Naive B cell (primary cell): ENCODE measurements around the gene TMEM218. TPM values are rescaled to one million over a fixed set of nuclear protein-coding genes. Genes with fewer than 3 reads are reported as not detected.

Experiments used
- ATAC-seq, 2 donors: fragments of 150-1000 bp; cut with Tn5 transposase; 2 replicates each; pipeline ENCODE4 v1.10.0; 2021; ENCODE audit warnings: low read depth in 2 of 2, mild to moderate bottlenecking in 2 of 2, moderate library complexity in 2 of 2
- DNase-seq: peaks from one replicate; pipeline ENCODE4 v3.0.0; 2022
- H3K27ac Mint-ChIP-seq, 6 donors: one replicate each; pipeline ENCODE4 v1.8.0; 2020 to 2022; ENCODE audit warnings: mild to moderate bottlenecking in 6 of 6, mixed read lengths in 6 of 6, moderate library complexity in 5 of 6, inconsistent platforms in 2 of 6
- H3K27me3 Mint-ChIP-seq, 3 donors: one replicate each; pipeline ENCODE4 v1.8.0; 2021 to 2022; ENCODE audit warnings: mixed read lengths in 3 of 3, mild to moderate bottlenecking in 1 of 3
- H3K36me3 Mint-ChIP-seq, 2 donors: one replicate each; pipeline ENCODE4 v1.8.0; 2020 to 2022; ENCODE audit warnings: mixed read lengths in 2 of 2, inconsistent platforms in 1 of 2, mild to moderate bottlenecking in 1 of 2
- H3K4me1 Mint-ChIP-seq, 3 donors: one replicate each; pipeline ENCODE4 v1.8.0; 2020 to 2022; ENCODE audit warnings: mixed read lengths in 3 of 3, inconsistent platforms in 1 of 3, mild to moderate bottlenecking in 1 of 3, moderate library complexity in 1 of 3
- H3K4me3 Mint-ChIP-seq, 8 donors: one replicate each; pipeline ENCODE4 v1.8.0; 2020 to 2022; ENCODE audit warnings: mild to moderate bottlenecking in 8 of 8, mixed read lengths in 8 of 8, moderate library complexity in 8 of 8, inconsistent platforms in 2 of 8
- H3K9me3 Mint-ChIP-seq, 7 donors: one replicate each; pipeline ENCODE4 v1.8.0; 2020 to 2022; ENCODE audit warnings: mixed read lengths in 7 of 7, mild to moderate bottlenecking in 5 of 7, inconsistent platforms in 2 of 7, moderate library complexity in 1 of 7
- polyA plus RNA-seq, 6 donors: library from polyadenylated mRNA; unstranded; fragments of 300-500 nt; fragmentation: Illumina TruSeq; gene quantifications; one replicate each; pipeline ENCODE4 v1.2.3, GENCODE V29; 2021; ENCODE audit warnings: low read depth in 6 of 6

The TMEM218 gene
- polyA plus RNA-seq, 6 donors from 2014 or later, result 30.4 to 53.0 (median 36.7) TPM

- peaks cover 0 to 14% (median 12%) of the 10 kb centered on the region in 3 donors for H3K4me1 Mint-ChIP-seq
- peaks cover 0 to 4% (median 2%) of the 10 kb centered on the region in 7 donors for H3K9me3 Mint-ChIP-seq
- no peak overlapping the region for H3K27ac Mint-ChIP-seq
- H3K36me3 Mint-ChIP-seq, result no peaks in the 10 kb centered on the region
- H3K27me3 Mint-ChIP-seq, result peaks cover 48 to 58% (median 54%) of the 10 kb centered on the region in 3 donors
- no peak overlapping the region for H3K4me3 Mint-ChIP-seq
- DNase-seq, result no peak
- ATAC-seq, result no peak
These were observed 11.9 kb upstream of the TMEM218 start for GRCh38 chr11:125123194-125123946.

GRCh38 chr11:125117429-125117828 is 6.0 kb upstream of the TMEM218 start:
- Mint-ChIP-seq H3K9me3 (peaks cover 3 to 5% (median 4%) of the 10 kb centered on the region in 7 donors), H3K27ac (no peak overlapping the region), H3K27me3 (peaks cover 51 to 80% (median 52%) of the 10 kb centered on the region in 3 donors), H3K36me3 (peaks cover 0 to 12% of the 10 kb centered on the region in 2 donors), H3K4me1 (peaks cover 0 to under 1% (median 0%) of the 10 kb centered on the region in 3 donors), H3K4me3 (no peak overlapping the region)
- no peak for DNase-seq
- no peak for ATAC-seq

- H3K4me3 Mint-ChIP-seq, result no peak overlapping the region
- ATAC-seq, result no peak
- peaks cover 0 to 12% of the 10 kb centered on the region in 2 donors for H3K36me3 Mint-ChIP-seq
- peak overlapping the region in 1 of 6 donors; percentile 24 for H3K27ac Mint-ChIP-seq
- DNase-seq, result no peak
- H3K9me3 Mint-ChIP-seq, result peaks cover 3 to 8% (median 6%) of the 10 kb centered on the region in 7 donors
- peaks cover 28 to 56% (median 35%) of the 10 kb centered on the region in 3 donors for H3K27me3 Mint-ChIP-seq
- H3K4me1 Mint-ChIP-seq, result peaks cover 13 to 21% (median 18%) of the 10 kb centered on the region in 3 donors
These were observed 3.1 kb upstream of the TMEM218 start for GRCh38 chr11:125114518-125114917.

GRCh38 chr11:125112208-125112604 is 780 bp upstream of the TMEM218 start:
- Mint-ChIP-seq H3K36me3 (peaks cover 0 to 12% of the 10 kb centered on the region in 2 donors), H3K27me3 (peaks cover 7 to 37% (median 22%) of the 10 kb centered on the region in 3 donors), H3K4me3 (peak overlapping the region; percentile 94 to 100 (median 98)), H3K9me3 (peaks cover 0 to 8% (median 5%) of the 10 kb centered on the region in 7 donors), H3K4me1 (peaks cover 13 to 21% (median 18%) of the 10 kb centered on the region in 3 donors), H3K27ac (peak overlapping the region; percentile 79 to 100 (median 96))
- DNase-seq, result no peak
- ATAC-seq, result no peak

GRCh38 chr11:125111001-125111342 is 454 bp downstream of the TMEM218 start:
- peaks cover 13 to 23% (median 21%) of the 10 kb centered on the region in 3 donors for H3K4me1 Mint-ChIP-seq
- DNase-seq, result no peak
- H3K36me3 Mint-ChIP-seq, result peaks cover 0 to 19% of the 10 kb centered on the region in 2 donors
- H3K4me3 Mint-ChIP-seq, result peak overlapping the region; percentile 94 to 100 (median 98)
- H3K9me3 Mint-ChIP-seq, result peaks cover 0 to 8% (median 5%) of the 10 kb centered on the region in 7 donors
- peak overlapping the region; percentile 79 to 100 (median 96) for H3K27ac Mint-ChIP-seq
- peaks cover 0 to 29% (median 17%) of the 10 kb centered on the region in 3 donors for H3K27me3 Mint-ChIP-seq
- no peak for ATAC-seq

GRCh38 chr11:125110506-125110905 is 920 bp downstream of the TMEM218 start:
- Mint-ChIP-seq H3K9me3 (peaks cover 0 to 8% (median 4%) of the 10 kb centered on the region in 7 donors), H3K4me1 (peaks cover 17 to 25% (median 23%) of the 10 kb centered on the region in 3 donors), H3K36me3 (peaks cover 0 to 19% of the 10 kb centered on the region in 2 donors), H3K4me3 (peak overlapping the region in 7 of 8 donors; percentile 94 to 100 (median 97)), H3K27ac (peak overlapping the region in 5 of 6 donors; percentile 79 to 99 (median 95)), H3K27me3 (peaks cover 0 to 26% (median 15%) of the 10 kb centered on the region in 3 donors)
- no peak for ATAC-seq
- DNase-seq, result no peak

- Mint-ChIP-seq H3K4me3 (peak overlapping the region in 1 of 8 donors; percentile 96), H3K36me3 (peaks cover 7 to 12% of the 10 kb centered on the region in 2 donors), H3K4me1 (peaks cover 20 to 29% (median 23%) of the 10 kb centered on the region in 3 donors), H3K27me3 (peaks cover 0 to 6% (median 4%) of the 10 kb centered on the region in 3 donors), H3K27ac (no peak overlapping the region), H3K9me3 (peaks cover 0 to 5% (median 4%) of the 10 kb centered on the region in 7 donors)
- DNase-seq (no peak), ATAC-seq (no peak)
These were observed 3.0 kb downstream of the TMEM218 start for GRCh38 chr11:125108469-125108868.

GRCh38 chr11:125105926-125106325 is 5.5 kb downstream of the TMEM218 start:
- H3K4me1 Mint-ChIP-seq, result peaks cover 12 to 16% (median 13%) of the 10 kb centered on the region in 3 donors
- peak overlapping the region in 1 of 8 donors; percentile 36 for H3K4me3 Mint-ChIP-seq
- DNase-seq (no peak), ATAC-seq (no peak)
- H3K36me3 Mint-ChIP-seq, result peaks cover 20 to 23% of the 10 kb centered on the region in 2 donors
- no peaks in the 10 kb centered on the region for H3K9me3 Mint-ChIP-seq
- H3K27ac Mint-ChIP-seq, result no peak overlapping the region
- H3K27me3 Mint-ChIP-seq, result no peaks in the 10 kb centered on the region

GRCh38 chr11:125102510-125102909 is 8.9 kb downstream of the TMEM218 start:
- DNase-seq, result no peak

GRCh38 chr11:125102025-125102424 is 9.4 kb downstream of the TMEM218 start:
- ATAC-seq, result no peak
- Mint-ChIP-seq H3K36me3 (peaks cover 34 to 57% of the 10 kb centered on the region in 2 donors), H3K9me3 (no peaks in the 10 kb centered on the region), H3K27ac (peak overlapping the region in 1 of 6 donors; percentile 73), H3K27me3 (no peaks in the 10 kb centered on the region), H3K4me1 (peaks cover 3 to 11% (median 10%) of the 10 kb centered on the region in 3 donors), H3K4me3 (no peak overlapping the region)
- DNase-seq, result no peak

More at GRCh38 chr11:125102510-125102909, 8.9 kb downstream of the TMEM218 start:
- Mint-ChIP-seq H3K4me3 (no peak overlapping the region), H3K9me3 (no peaks in the 10 kb centered on the region), H3K4me1 (peaks cover 3 to 11% (median 11%) of the 10 kb centered on the region in 3 donors), H3K27me3 (no peaks in the 10 kb centered on the region), H3K36me3 (peaks cover 37 to 53% of the 10 kb centered on the region in 2 donors), H3K27ac (no peak overlapping the region)
- ATAC-seq, result no peak

- H3K4me1 Mint-ChIP-seq, result peaks cover 3 to 11% (median 6%) of the 10 kb centered on the region in 3 donors
These were observed 9.8 kb downstream of the TMEM218 start for GRCh38 chr11:125101596-125101995.

GRCh38 chr11:125100136-125100535 is 11.3 kb downstream of the TMEM218 start:
- H3K27ac Mint-ChIP-seq, result no peak overlapping the region
- peaks cover 0 to 3% (median under 1%) of the 10 kb centered on the region in 3 donors for H3K4me1 Mint-ChIP-seq
- H3K27me3 Mint-ChIP-seq, result no peaks in the 10 kb centered on the region
- no peak overlapping the region for H3K4me3 Mint-ChIP-seq
- H3K9me3 Mint-ChIP-seq, result no peaks in the 10 kb centered on the region
- ATAC-seq, result no peak
- no peak for DNase-seq
- H3K36me3 Mint-ChIP-seq, result peaks cover 29 to 53% of the 10 kb centered on the region in 2 donors

More at GRCh38 chr11:125101596-125101995, 9.8 kb downstream of the TMEM218 start:
- DNase-seq, result no peak
- no peak for ATAC-seq
- Mint-ChIP-seq H3K4me3 (no peak overlapping the region), H3K9me3 (no peaks in the 10 kb centered on the region), H3K27ac (peak overlapping the region in 1 of 6 donors; percentile 73), H3K27me3 (no peaks in the 10 kb centered on the region), H3K36me3 (peaks cover 30 to 57% of the 10 kb centered on the region in 2 donors)

GRCh38 chr11:125094731-125095130 is 16.7 kb downstream of the TMEM218 start:
- H3K4me1 Mint-ChIP-seq, result peaks cover 0 to 6% (median 3%) of the 10 kb centered on the region in 3 donors
- DNase-seq (no peak), ATAC-seq (no peak)
- no peak overlapping the region for H3K4me3 Mint-ChIP-seq
- no peak overlapping the region for H3K27ac Mint-ChIP-seq
- no peaks in the 10 kb centered on the region for H3K27me3 Mint-ChIP-seq
- H3K9me3 Mint-ChIP-seq, result no peaks in the 10 kb centered on the region
- peaks cover 6 to 23% of the 10 kb centered on the region in 2 donors for H3K36me3 Mint-ChIP-seq
